Stimulated activated CD4-positive, alpha-beta T cell treated with anti-CD3 and anti-CD28 coated beads, Interleukin-2, amount 100 ng/mL, for 48 hours (primary cell): ENCODE results near the gene KDF1.
A peak's percentile ranks its signal among the peaks of the same experiment; 100 is the strongest.

Source experiments
- DNase-seq, 2 donors: peaks; one replicate each; pipeline ENCODE4 v3.0.0-alpha.2; 2020

KDF1 gene

GRCh38 chr1:26913754-26914619, 46.3 kb downstream of the KDF1 start, which contains the start of gene NR0B2:
TSS of gene NR0B2 (minus strand) at chr1:26913975. CDS start at chr1:26913940, 35 bp downstream.
- no peak for DNase-seq

- no peak for DNase-seq
Observed at GRCh38 chr1:26913389-26913753, 46.9 kb downstream of the KDF1 start.

GRCh38 chr1:26912147-26912490, 48.1 kb downstream of the KDF1 start:
- no peak for DNase-seq

- DNase-seq = no peak
Observed at GRCh38 chr1:26911399-26912146, 48.7 kb downstream of the KDF1 start.

GRCh38 chr1:26910343-26911160, 49.7 kb downstream of the KDF1 start:
- DNase-seq = no peak

- DNase-seq = no peak
Observed at GRCh38 chr1:26909951-26910342, 50.3 kb downstream of the KDF1 start.

GRCh38 chr1:26907071-26907917, 53.0 kb downstream of the KDF1 start:
- no peak for DNase-seq

GRCh38 chr1:26900815-26901511, 59.3 kb downstream of the KDF1 start:
- no peak for DNase-seq

GRCh38 chr1:26900001-26900814, 60.1 kb downstream of the KDF1 start, which contains the start of gene GPATCH3:
TSS of gene GPATCH3 (minus strand) at chr1:26900467. CDS start at chr1:26900442, 25 bp downstream.
- DNase-seq = peak; percentile 84 to 86
